ENCODE data around the gene PPFIA4. TPM values are rescaled to one million over a fixed set of nuclear protein-coding genes. Genes with fewer than 3 reads are reported as not detected.

PPFIA4 gene
- polyA plus RNA-seq, 1 of the 3 experiments (the other 2 are of a cell fraction): 4.4 TPM

DNA sequence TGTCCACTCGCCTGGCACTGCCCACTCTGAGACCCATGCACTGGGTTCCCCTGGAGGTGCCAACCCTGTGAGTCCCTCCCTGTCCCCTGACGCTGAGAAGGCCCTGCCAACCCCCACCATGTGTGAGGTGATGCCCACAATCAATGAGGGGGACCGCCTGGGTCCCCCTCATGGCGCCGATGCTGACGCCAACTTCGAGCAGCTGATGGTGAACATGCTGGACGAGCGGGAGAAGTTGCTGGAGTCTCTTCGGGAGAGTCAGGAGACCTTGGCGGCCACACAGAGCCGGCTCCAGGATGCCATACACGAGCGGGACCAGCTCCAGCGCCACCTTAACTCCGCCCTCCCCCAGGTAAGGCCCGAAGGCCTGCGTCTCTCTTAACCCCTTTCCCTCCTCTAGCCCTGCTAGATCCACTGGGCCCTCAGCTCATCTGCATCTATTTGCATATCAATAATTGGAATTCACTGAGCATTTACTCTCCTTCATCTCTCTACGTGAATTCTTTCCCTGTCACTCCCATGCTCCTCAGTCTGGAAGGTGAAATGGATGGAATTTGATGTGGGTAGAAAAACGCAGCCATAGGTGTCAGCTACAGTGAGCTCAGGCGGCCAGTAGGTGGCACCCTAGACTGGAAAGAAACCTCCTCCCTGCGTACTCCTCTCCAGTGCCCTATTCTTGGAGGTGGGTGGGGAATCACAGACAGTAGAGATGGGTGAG, 12.8 kb downstream of the PPFIA4 start (continued):
- TF ChIP-seq TAF1 (IDR thresholded peaks at IDR 0.05; ENCODE audit: borderline replicate concordance, low read depth, low read length) (no peak), PBX3 (IDR thresholded peaks at IDR 0.05) (no peak), CTCF (IDR thresholded peaks at IDR 0.05) (peak; percentile 97)

- Histone ChIP-seq H3K9ac (no peak overlapping the region), H3F3A (replicated peaks; ENCODE audit: insufficient read depth) (no peaks in the 10 kb centered on the region), H3K9me3 (no peaks in the 10 kb centered on the region), H3K4me1 (ENCODE audit: control insufficient read depth in 1 of 2, insufficient read depth in 2 of 2, low read depth in 1 of 2, low read length in 1 of 2) (peaks cover 20 to 42% of the 10 kb centered on the region in 2 experiments; a peak in 3 of 4 replicates), H2AFZ (ENCODE audit: low read depth) (no peak overlapping the region), H3K79me2 (ENCODE audit: insufficient read depth) (no peaks in the 10 kb centered on the region), H4K20me1 (ENCODE audit: insufficient read depth) (0 out of 2 replicates have a peak, but pooled peaks cover 3% of the 10 kb centered on the region), H3K27ac (ENCODE audit: low read depth in 2 of 2, low read length in 1 of 2) (no peak overlapping the region), H3K36me3 (replicated peaks in 1 of 2; ENCODE audit: control insufficient read depth in 1 of 2, insufficient read depth in 2 of 2, low read length in 1 of 2) (no peaks in the 10 kb centered on the region), H3K9me2 (no peaks in the 10 kb centered on the region), H3K4me2 (no peak overlapping the region), H3K4me3 (ENCODE audit: low read depth in 2 of 2, low read length in 1 of 2) (no peak overlapping the region; a peak in 1 of 4 replicates), H3K27me3 (ENCODE audit: insufficient read depth) (no peaks in the 10 kb centered on the region)
- TF ChIP-seq RAD21 (IDR thresholded peaks at IDR 0.05; ENCODE audit: low read length) (peak; percentile 20), TEAD4 (IDR thresholded peaks at IDR 0.05; ENCODE audit: borderline replicate concordance, insufficient read depth) (no peak), CTCF (IDR thresholded peaks at IDR 0.05) (peak; percentile 44)
- ChIA-PET POLR2A (interaction anchor here (0.8 to 1.2 kb wide), 3 partner anchors 11 to 33 kb away, joined by 3 to 5 read pairs (median 3); partner anchors contain the start of gene TMEM183A), CTCF (interaction anchor here (0.6 to 16.3 kb wide), 62 partner anchors 11 to 448 kb away, joined by 3 to 454 read pairs (median 4); partner anchors contain the start of genes ADORA1, MYBPH, MYOG and PPFIA4)
- DNase-seq: no peak
- 59% methylated on average over 11 of the region's 11 CpGs for WGBS (ENCODE audit: low lambda C conversion rate)
Measured at GRCh38 chr1:203039609-203040512, 13.6 kb downstream of the PPFIA4 start.
